GM18502 (cell line): Measurements from ENCODE around the gene XXYLT1.
"Not testable (repeated sequence)": the region's sequence is repeated elsewhere in the genome, so short reads cannot be mapped to it uniquely, and the experiment has no call there.

Experiments used
- ATAC-seq: cut with Tn5 transposase; IDR thresholded peaks from one replicate; pipeline ENCODE4 v1.9.1; 2021; ENCODE audit warnings: mild to moderate bottlenecking; ENCODE audit not compliant: unreplicated experiment, poor library complexity

Gene XXYLT1

DNA sequence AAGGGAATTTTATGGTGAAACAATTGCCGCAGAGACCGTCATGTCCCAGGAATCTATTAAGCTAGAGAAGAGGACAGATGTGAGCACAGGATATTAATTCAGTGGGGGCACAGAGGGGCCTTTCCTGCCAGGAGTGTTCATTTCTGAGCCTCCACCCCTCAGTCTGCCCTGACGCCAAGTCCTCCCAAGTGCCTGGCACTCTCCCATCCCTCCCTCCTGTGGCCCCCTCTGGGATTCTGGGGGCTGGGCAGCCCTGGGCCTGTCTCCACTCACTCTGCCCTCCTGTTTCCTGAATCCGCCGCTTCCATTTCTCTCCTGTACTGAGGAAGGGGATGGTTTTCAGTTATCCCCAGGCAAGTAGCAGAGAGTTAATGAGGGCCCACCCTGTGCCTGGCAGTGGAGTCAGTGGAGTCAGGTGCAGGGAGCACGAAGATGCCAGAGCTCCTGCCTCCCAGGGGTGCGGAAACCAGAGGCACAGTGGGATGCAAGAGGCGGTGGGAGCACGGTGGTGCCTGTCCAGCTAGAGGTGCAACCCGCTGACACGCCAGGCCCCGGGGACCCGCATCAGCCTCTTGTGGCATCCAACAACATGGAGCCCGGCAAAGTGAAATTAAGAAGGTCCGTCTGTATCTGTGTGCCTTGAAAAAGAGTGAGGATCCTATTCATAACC, 212.5 kb downstream of the XXYLT1 start:
- ATAC-seq, result no peak

DNA sequence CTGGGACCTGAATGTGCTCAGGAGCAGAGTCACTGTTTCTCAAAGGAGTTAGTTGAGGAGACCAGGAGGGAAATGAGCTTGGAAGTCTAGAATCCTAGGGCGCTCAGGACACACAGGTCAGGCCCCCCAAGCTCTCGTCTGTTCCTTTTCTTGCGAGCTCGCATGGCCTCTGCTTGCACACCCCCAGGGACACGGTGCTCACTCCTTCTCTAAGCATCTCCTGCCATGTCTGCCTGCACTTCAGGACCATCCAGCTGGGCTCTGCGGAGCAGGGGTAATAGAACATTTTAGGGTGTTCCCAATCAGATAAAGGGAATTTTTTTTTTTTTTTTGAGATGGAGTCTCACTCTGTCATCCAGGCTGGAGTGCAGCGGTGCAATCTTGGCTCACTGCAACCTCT, 213.2 kb downstream of the XXYLT1 start:
- ATAC-seq, result no peak

DNA sequence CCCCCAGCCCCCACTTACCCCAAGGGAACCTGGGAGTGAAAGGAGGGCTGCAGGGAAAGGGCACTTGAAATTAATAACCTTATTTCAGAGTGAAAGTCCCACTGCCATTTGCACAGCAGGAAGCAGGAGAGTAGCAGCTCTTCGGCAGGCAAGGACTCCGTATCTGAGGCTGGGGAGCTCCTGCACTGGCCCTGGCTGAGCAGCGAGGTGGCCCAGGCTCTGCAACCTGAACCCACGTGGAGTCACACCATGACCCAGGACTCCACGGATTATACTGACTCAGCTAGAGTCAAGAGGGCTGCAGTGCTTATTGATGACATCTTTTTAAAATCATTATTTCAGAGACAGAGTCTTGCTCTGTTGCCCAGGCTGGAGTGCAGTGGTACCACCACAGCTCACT, 214.5 kb downstream of the XXYLT1 start:
- no peak for ATAC-seq

DNA sequence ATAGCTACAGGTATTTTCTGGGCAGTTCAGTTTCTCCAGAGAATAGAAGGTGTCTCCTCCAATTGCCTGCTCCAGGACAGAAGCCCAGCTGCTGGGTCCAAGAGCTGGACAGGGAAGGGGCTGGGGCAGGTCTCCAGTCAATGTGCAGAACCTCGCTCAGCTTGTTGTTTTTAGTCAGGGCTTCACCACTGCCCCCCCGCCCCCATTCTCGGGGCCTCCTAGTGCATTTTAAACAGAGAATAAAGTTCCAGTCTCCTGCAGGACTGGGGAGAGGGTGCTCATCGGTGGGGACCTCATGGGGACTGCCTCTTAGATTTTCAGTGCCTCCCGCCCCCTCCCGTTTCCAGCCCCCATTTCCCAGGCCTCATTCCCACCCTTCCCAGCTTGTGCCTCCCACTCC, 216.6 kb downstream of the XXYLT1 start:
- no peak for ATAC-seq

DNA sequence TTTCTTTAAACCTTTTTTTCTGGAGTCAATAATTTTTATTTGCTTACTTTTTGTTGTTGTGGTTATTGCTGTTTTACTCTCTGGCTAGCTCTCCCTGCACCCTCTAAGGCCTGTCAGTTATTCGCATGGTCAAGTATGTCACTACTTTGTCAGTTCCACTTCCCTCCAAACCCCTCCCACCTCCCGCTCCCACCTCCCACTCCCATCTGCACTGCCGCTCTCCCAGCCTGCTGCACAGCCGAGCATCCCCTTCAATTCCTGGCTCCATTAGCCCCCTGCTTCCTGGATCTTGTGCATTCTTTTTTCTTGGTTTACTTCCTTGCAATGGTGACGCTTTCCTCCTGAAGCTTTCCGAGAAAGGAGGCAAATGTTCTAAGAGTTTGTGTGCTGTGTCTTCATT, 218.0 kb downstream of the XXYLT1 start:
- no peak for ATAC-seq

- not testable (repeated sequence) for ATAC-seq
These were observed 220.7 kb downstream of the XXYLT1 start for GRCh38 chr3:195050296-195050695.

DNA sequence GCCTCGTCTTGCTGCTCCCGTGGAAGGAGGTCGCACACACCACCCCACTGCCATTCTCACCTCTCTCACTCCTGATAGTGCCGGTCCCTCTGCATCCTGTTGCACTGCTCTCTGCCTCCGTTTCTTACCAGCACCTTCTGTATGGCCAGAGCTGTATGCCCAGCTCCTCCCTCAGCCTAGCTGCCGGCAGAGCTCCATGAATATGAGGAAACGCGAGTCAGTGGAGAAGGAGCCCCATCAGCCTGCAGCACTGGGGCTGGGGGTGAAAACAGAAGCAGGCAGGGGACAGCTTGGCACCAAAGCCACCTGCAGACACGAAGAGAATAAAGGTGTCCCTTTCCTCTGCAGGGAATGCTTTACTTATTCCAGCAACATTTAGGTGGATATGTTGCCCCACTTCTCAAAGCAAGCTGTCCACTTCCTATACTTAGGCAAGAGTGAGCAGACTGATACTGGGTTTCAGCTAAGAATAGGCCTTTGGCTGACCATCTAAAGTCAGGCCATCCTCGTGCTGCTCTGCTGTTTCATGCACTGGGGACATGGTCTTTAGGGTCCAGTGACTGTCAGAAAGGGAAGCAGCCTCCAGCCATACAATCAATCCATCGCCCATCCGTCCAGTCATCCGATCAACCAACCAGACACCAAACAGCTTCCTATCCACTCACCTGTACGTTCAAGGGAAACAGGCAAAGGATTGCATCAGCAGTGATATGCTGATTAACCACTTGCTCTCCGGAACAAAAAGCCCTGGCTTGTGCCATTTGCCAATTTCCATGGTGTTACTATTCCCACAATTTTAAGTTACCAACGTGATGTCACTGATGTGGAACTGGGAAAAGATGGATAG, 222.7 kb downstream of the XXYLT1 start:
- no peak for ATAC-seq

- no peak for ATAC-seq
These were observed 223.4 kb downstream of the XXYLT1 start for GRCh38 chr3:195047536-195047935.

DNA sequence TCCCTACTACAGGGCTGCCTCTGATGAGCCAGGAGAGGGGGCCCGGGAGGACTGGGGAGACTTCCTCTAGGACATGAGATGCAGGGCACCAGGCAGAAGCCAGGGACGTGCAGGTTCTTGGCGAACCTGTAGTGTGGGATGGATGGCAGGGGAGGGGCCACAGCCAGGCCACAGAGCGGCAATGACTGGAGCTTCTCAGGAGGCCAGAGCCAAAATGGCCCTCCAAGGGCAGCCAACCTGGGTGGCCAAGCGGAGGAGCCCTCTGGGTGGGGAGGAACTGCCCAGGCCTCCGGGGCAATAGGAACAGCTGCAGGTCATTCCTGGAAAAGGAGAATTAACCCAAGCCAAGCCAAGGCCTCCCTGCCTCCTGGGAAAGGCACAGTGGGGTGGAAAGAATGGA, 224.5 kb downstream of the XXYLT1 start:
- ATAC-seq, result no peak

GRCh38 chr3:195045481-195046210, 225.3 kb downstream of the XXYLT1 start:
- ATAC-seq, result no peak

DNA sequence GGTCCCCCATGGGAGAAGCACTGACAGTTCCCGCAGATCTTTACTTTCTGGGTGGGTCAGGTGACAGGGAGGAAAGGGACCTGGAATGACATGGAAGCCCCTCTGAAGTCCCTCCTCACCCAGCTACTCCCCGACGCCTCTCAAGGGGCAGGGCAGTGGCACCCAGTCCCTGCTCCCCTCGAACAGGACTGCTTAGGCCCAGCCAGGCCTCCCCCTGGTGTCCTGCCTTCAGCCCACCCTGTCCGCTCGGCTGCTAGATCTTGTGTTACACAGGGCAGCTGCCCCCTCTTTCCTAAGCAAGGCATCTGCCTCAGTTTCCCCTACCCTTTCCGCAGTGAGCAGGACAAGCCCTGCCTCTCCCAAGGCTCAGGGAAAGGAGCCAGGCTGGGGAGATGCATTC, 226.5 kb downstream of the XXYLT1 start:
- ATAC-seq, result no peak

DNA sequence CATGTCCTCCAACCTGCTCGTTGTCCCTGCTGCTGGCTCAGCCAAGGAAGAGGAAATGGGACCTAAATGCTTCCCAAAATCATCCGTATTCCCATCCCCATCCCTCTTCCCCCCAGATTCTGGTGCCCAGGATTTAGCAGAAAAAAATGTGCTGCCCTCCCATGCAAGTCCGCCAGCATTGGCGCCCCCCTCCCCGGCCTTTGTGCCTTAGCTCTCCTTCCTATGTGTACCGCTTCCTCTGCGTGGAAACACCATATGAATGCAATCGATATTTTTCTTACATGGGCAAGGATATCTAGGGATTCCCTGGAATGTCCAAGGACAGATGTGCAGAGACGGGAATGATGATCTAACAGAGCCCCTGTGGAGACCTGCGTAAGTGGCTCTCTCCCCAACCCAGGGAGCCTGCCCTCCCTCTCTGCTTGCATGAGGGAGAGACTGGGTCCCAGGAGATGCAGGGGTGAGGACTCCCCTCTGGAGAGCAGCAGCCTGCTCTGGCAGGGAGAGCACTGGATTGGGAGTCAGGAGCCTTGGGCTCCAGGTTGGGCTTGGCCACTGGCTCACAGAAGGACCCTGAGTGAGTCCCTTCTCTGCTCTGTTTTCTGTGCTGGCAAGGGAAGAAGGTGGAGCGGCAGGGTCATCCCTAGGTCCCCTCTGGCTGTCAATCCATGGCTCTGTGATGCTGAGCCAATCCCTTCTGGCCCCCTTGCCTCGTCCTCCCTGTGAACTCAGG, 227.2 kb downstream of the XXYLT1 start:
- ATAC-seq, result no peak

- ATAC-seq, result no peak
These were observed 228.0 kb downstream of the XXYLT1 start for GRCh38 chr3:195042743-195043606.

DNA sequence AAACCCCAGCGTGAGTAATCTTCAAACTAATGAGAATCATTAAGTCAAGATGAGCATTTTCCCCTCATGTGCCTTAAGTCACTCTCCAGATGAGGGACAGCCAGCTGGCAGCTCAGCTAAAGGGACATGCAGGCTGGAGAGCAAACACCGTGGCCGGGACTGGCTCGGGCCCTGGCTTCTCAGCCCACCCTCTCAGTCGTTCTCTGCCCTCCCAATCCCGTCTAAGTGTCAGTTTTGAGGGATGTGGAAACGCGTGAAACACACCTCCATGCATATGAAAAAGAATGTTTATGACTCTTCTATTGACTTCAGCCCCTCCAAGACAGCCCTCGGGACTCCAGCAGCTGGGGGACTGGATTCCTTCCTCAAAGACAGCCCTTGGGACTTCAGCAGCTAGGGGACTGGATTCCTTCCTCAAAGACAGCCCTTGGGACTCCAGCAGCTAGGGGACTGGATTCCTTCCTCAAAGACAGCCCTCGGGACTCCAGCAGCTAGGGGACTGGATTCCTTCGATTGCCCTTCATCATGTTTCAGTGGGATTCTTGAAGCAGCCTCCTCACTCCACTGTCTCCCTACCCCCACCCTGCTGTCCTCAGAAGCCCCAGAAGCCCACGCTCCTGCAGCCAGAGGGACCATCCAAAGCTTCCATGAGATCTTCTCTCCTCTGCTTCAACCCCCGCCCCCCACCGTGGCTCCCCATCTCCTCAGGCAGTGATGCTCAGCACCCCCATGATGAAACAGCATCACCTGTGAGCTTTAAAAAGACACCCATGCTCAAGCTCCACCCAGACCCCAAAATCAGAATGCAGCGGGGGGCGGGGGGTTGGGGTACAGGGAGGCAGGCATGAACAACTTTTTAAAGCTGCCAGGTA, 228.9 kb downstream of the XXYLT1 start:
- no peak for ATAC-seq

GRCh38 chr3:195040773-195041520, 230.0 kb downstream of the XXYLT1 start:
- ATAC-seq, result no peak

DNA sequence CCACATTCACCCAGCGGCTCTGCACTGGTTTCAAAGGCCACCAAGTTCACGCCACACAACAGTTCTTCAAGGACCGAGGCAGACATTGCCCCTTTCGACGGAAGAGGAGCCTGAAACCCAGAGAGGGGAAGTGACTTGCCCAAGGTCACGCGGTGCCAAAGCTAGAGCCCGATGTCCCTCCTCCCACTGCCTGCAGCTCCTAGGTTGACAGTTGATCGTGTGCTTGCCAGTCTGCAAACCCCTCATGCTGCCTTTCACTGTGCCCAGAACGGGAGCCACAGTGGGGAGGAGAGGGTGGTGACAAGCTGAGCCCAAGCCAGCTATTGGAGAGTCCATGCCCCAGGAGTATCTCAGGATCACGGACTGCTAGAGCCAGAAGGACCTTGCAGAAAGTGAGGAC, 230.9 kb downstream of the XXYLT1 start:
- ATAC-seq, result no peak

DNA sequence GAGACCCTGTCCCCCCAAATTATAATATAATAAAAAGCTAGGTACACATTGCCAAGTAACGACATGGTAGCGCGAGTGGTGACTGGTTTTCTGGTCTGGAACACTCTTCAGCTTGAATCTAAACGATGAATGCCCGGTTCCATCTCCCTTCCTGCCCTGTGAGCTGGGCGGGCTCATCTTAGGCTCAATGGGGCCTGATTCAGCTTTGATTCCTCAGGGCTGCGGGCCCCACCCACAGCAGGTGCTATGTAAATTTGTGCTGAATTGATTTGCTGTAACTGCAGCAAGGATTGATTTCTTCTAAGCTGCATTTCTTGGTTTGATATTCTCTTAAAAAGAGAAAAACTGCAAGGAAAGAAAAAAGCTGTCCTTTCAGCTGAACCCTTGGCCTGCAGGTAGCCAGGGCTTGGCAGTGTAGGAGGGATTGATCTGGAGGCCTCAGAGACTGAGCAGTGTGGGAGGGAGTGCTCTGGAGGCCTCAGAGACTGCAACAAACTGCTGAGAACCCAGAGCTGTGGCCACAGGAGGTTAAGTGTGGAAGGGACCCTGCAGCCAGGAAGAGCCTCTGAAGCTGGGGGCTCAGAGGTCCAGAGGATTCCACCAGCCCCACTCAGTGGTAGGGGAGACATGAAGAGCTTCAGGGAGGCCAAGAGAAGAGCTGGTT, 231.6 kb downstream of the XXYLT1 start:
- ATAC-seq, result no peak
